Stimulated activated CD4-positive, alpha-beta T cell treated with anti-CD3 and anti-CD28 coated beads, Interleukin-4, amount 100 ng/mL, for 24 hours (primary cell): ENCODE measurements around the gene HSPB9.

Experiments
- DNase-seq: peaks from one replicate; pipeline ENCODE4 v3.0.0-alpha.2; 2020

Gene HSPB9

GRCh38 chr17:42101513-42102292 lies 20.9 kb upstream of the HSPB9 start:
- peak; percentile 72 for DNase-seq

GRCh38 chr17:42103221-42103954 lies 19.2 kb upstream of the HSPB9 start:
- no peak for DNase-seq

- DNase-seq: no peak
Observed at GRCh38 chr17:42104264-42104663, 18.3 kb upstream of the HSPB9 start.

- DNase-seq: no peak
Observed at GRCh38 chr17:42106009-42106408, 16.6 kb upstream of the HSPB9 start.

- no peak for DNase-seq
Observed at GRCh38 chr17:42107124-42107523, 15.5 kb upstream of the HSPB9 start.

- peak; percentile 91 for DNase-seq
Observed at GRCh38 chr17:42107597-42108576, 14.7 kb upstream of the HSPB9 start.

GRCh38 chr17:42109086-42109485 lies 13.5 kb upstream of the HSPB9 start:
- no peak for DNase-seq

- DNase-seq: no peak
Observed at GRCh38 chr17:42110301-42111264, 12.0 kb upstream of the HSPB9 start.

GRCh38 chr17:42111265-42111636 lies 11.4 kb upstream of the HSPB9 start:
- DNase-seq: no peak

GRCh38 chr17:42111871-42112551 lies 10.6 kb upstream of the HSPB9 start:
- peak; percentile 37 for DNase-seq

GRCh38 chr17:42112552-42113176 lies 9.9 kb upstream of the HSPB9 start, which contains the start of gene DHX58:
Gene DHX58 (minus strand): TSS chr17:42112714. CDS start chr17:42111892, 822 bp downstream.
- DNase-seq: peak; percentile 82

- DNase-seq: no peak
Observed at GRCh38 chr17:42113293-42114069, 9.1 kb upstream of the HSPB9 start.

GRCh38 chr17:42114118-42114517 lies 8.5 kb upstream of the HSPB9 start:
- DNase-seq: no peak

- peak; percentile 86 for DNase-seq
Observed at GRCh38 chr17:42116705-42117396, 5.8 kb upstream of the HSPB9 start.

GRCh38 chr17:42117397-42118125 lies 5.0 kb upstream of the HSPB9 start:
- DNase-seq: no peak

GRCh38 chr17:42118126-42118510 lies 4.5 kb upstream of the HSPB9 start:
- no peak for DNase-seq

GRCh38 chr17:42118545-42118944 lies 4.1 kb upstream of the HSPB9 start:
- peak; percentile 47 for DNase-seq

- no peak for DNase-seq
Observed at GRCh38 chr17:42119301-42119700, 3.3 kb upstream of the HSPB9 start.
